Measurements from ENCODE around the gene PRDM16. TPM values are rescaled to one million over a fixed set of nuclear protein-coding genes. Genes with fewer than 3 reads are reported as not detected.

Gene PRDM16
- total RNA-seq, 1 donor: 6.5 TPM

- Histone ChIP-seq H4K20me1 (ENCODE audit: insufficient read depth, low read length) (no peaks in the 10 kb centered on the region), H3K27ac (ENCODE audit: low read depth, low read length) (no peak overlapping the region), H3K79me2 (ENCODE audit: insufficient read depth, low read length) (no peaks in the 10 kb centered on the region), H3K4me1 (ENCODE audit: insufficient read depth, low read length) (peaks cover 14% of the 10 kb centered on the region), H2AFZ (ENCODE audit: low read length) (no peak overlapping the region), H3K9me3 (ENCODE audit: low read depth, low read length) (no peaks in the 10 kb centered on the region), H3K27me3 (ENCODE audit: insufficient read depth, low read length) (peaks cover 3% of the 10 kb centered on the region), H3K4me2 (ENCODE audit: insufficient read depth, low read length) (no peak overlapping the region), H3K36me3 (ENCODE audit: insufficient read depth, low read length) (no peaks in the 10 kb centered on the region), H3K4me3 (ENCODE audit: insufficient read depth, low read length) (no peak overlapping the region)
- TF ChIP-seq CTCF (IDR thresholded peaks at IDR 0.05; ENCODE audit: extremely low read depth, low read depth, low read length): no peak
- no peak for DNase-seq (ENCODE audit: insufficient read length, low spot score, missing footprints)
Measured at GRCh38 chr1:3398396-3399140, 329.6 kb downstream of the PRDM16 start.

- H3K27ac ChIP-seq (ENCODE audit: low read depth, low read length): no peak overlapping the region
- no peaks in the 10 kb centered on the region for H3K79me2 ChIP-seq (ENCODE audit: insufficient read depth, low read length)
- H4K20me1 ChIP-seq (ENCODE audit: insufficient read depth, low read length): no peaks in the 10 kb centered on the region
- no peak overlapping the region for H2AFZ ChIP-seq (ENCODE audit: low read length)
- DNase-seq (ENCODE audit: insufficient read length, low spot score, missing footprints): peak; percentile 95
- no peaks in the 10 kb centered on the region for H3K36me3 ChIP-seq (ENCODE audit: insufficient read depth, low read length)
- H3K9me3 ChIP-seq (ENCODE audit: low read depth, low read length): no peaks in the 10 kb centered on the region
- H3K4me2 ChIP-seq (ENCODE audit: insufficient read depth, low read length): no peak overlapping the region
- peaks cover 3% of the 10 kb centered on the region for H3K27me3 ChIP-seq (ENCODE audit: insufficient read depth, low read length)
- H3K4me3 ChIP-seq (ENCODE audit: insufficient read depth, low read length): no peak overlapping the region
- no peak for TF ChIP-seq CTCF (IDR thresholded peaks at IDR 0.05; ENCODE audit: extremely low read depth, low read depth, low read length)
- peaks cover 14% of the 10 kb centered on the region for H3K4me1 ChIP-seq (ENCODE audit: insufficient read depth, low read length)
Measured at GRCh38 chr1:3399732-3400131, 330.7 kb downstream of the PRDM16 start.

- H3K36me3 ChIP-seq (ENCODE audit: insufficient read depth, low read length): no peaks in the 10 kb centered on the region
- no peak overlapping the region for H3K4me3 ChIP-seq (ENCODE audit: insufficient read depth, low read length)
- peaks cover 3% of the 10 kb centered on the region for H3K27me3 ChIP-seq (ENCODE audit: insufficient read depth, low read length)
- no peak overlapping the region for H3K4me2 ChIP-seq (ENCODE audit: insufficient read depth, low read length)
- no peak for TF ChIP-seq CTCF (IDR thresholded peaks at IDR 0.05; ENCODE audit: extremely low read depth, low read depth, low read length)
- H2AFZ ChIP-seq (ENCODE audit: low read length): no peak overlapping the region
- H3K79me2 ChIP-seq (ENCODE audit: insufficient read depth, low read length): no peaks in the 10 kb centered on the region
- no peak for DNase-seq (ENCODE audit: insufficient read length, low spot score, missing footprints)
- peaks cover 14% of the 10 kb centered on the region for H3K4me1 ChIP-seq (ENCODE audit: insufficient read depth, low read length)
- no peaks in the 10 kb centered on the region for H3K9me3 ChIP-seq (ENCODE audit: low read depth, low read length)
- H4K20me1 ChIP-seq (ENCODE audit: insufficient read depth, low read length): no peaks in the 10 kb centered on the region
- no peak overlapping the region for H3K27ac ChIP-seq (ENCODE audit: low read depth, low read length)
Measured at GRCh38 chr1:3401585-3402257, 332.7 kb downstream of the PRDM16 start.

GRCh38 chr1:3402258-3403010 is 333.4 kb downstream of the PRDM16 start:
- Histone ChIP-seq H3K79me2 (ENCODE audit: insufficient read depth, low read length) (no peaks in the 10 kb centered on the region), H3K9me3 (ENCODE audit: low read depth, low read length) (no peaks in the 10 kb centered on the region), H3K4me2 (ENCODE audit: insufficient read depth, low read length) (no peak overlapping the region), H3K27me3 (ENCODE audit: insufficient read depth, low read length) (no peaks in the 10 kb centered on the region), H3K27ac (ENCODE audit: low read depth, low read length) (no peak overlapping the region), H3K36me3 (ENCODE audit: insufficient read depth, low read length) (no peaks in the 10 kb centered on the region), H3K4me3 (ENCODE audit: insufficient read depth, low read length) (no peak overlapping the region), H4K20me1 (ENCODE audit: insufficient read depth, low read length) (no peaks in the 10 kb centered on the region), H2AFZ (ENCODE audit: low read length) (no peak overlapping the region), H3K4me1 (ENCODE audit: insufficient read depth, low read length) (peaks cover 14% of the 10 kb centered on the region)
- DNase-seq (ENCODE audit: insufficient read length, low spot score, missing footprints): peak; percentile 99
- no peak for TF ChIP-seq CTCF (IDR thresholded peaks at IDR 0.05; ENCODE audit: extremely low read depth, low read depth, low read length)

Measured in osteoblast (primary cell).